MCF 10A (cell line): ENCODE data around the gene ACADL. TPM values are rescaled to one million over a fixed set of nuclear protein-coding genes. Genes with fewer than 3 reads are reported as not detected.
"Not testable (repeated sequence)": the region's sequence is repeated elsewhere in the genome, so short reads cannot be mapped to it uniquely, and the experiment has no call there.

ENCODE experiments used
- BruUV-seq: library from RNA; stranded (reverse); fragments of 400-500 nt; replicated peaks from 2 replicates; lab custom pipeline; 2021; lab: Mats Ljungman, UMichigan
- CTCF ChIA-PET: fragments of 300-600 bp; sonication (Branson Sonifier 250); formaldehyde crosslinking; extraction: SDS; loops from one replicate; lab custom pipeline; 2021; ENCODE audit warnings: antibody characterized with exemption, inconsistent platforms; lab: Yijun Ruan, JAX
- POLR2A ChIA-PET: fragments of 300-600, 350-650 bp; sonication (Branson Sonifier 250); formaldehyde crosslinking; extraction: SDS; loops from one replicate; lab custom pipeline; 2020; ENCODE audit warnings: antibody characterized with exemption, inconsistent platforms; lab: Yijun Ruan, JAX
- DNase-seq: peaks from one replicate; pipeline ENCODE4 v3.0.0-alpha.2; 2018; ENCODE audit not compliant: unreplicated experiment
- H3K27ac Mint-ChIP-seq: one replicate; pipeline ENCODE4 v1.8.0; 2022; ENCODE audit warnings: mild to moderate bottlenecking, low read depth, mixed read lengths; ENCODE audit not compliant: unreplicated experiment
- H3K27me3 Mint-ChIP-seq: one replicate; pipeline ENCODE4 v1.8.0; 2022; ENCODE audit warnings: mixed read lengths; ENCODE audit not compliant: insufficient read depth, unreplicated experiment
- H3K36me3 Mint-ChIP-seq: one replicate; pipeline ENCODE4 v1.8.0; 2022; ENCODE audit warnings: mild to moderate bottlenecking, moderate library complexity, mixed read lengths; ENCODE audit not compliant: insufficient read depth, unreplicated experiment
- H3K4me1 Mint-ChIP-seq: one replicate; pipeline ENCODE4 v1.8.0; 2022; ENCODE audit warnings: mixed read lengths; ENCODE audit not compliant: insufficient read depth, unreplicated experiment
- H3K4me3 Mint-ChIP-seq: one replicate; pipeline ENCODE4 v1.8.0; 2022; ENCODE audit warnings: mild to moderate bottlenecking, moderate library complexity, mixed read lengths; ENCODE audit not compliant: unreplicated experiment
- H3K9me3 Mint-ChIP-seq: one replicate; pipeline ENCODE4 v1.8.0; 2022; ENCODE audit warnings: mixed read lengths; ENCODE audit not compliant: unreplicated experiment
- intact Hi-C: fragments of 100-400 bp; cut with micrococcal nuclease; formaldehyde crosslinking; loops from 2 replicates; pipeline ENCODE4 v1.14.1; 2022
- total RNA-seq: library from RNA; stranded (reverse); gene quantifications from 2 replicates; pipeline ENCODE4 v1.2.3, GENCODE V29; 2022
- TF ChIP-seq, protein P1 (sequence below): fragments of 200-600 bp; IDR thresholded peaks from one replicate; pipeline ENCODE4 v1.8.0; 2022; ENCODE audit warnings: antibody characterized with exemption, mild to moderate bottlenecking; ENCODE audit not compliant: unreplicated experiment

The ACADL gene
- total RNA-seq, 1 experiment from 2014 or later: not detected

DNA sequence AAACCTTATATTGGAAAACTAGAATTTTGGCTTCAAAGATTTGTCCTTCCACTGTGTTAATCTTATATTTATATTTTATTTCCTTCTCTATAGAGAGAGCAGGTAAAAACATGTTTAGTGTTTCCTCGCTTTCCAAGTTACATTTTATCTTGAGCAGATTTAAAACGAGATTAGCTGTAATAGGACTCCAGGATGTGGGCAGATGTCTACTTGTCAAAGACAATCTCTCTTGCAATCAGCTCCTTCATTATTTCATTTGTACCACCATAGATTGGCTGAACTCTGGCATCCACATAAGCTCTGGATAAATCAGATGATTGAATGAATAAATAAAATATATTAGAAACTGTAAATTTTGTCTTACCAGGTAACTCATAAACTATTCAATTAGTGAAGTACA, 36.5 kb downstream of the ACADL start:
- no peaks in the 10 kb centered on the region for H3K4me1 Mint-ChIP-seq
- intact Hi-C loops: no loop called here
- H3K36me3 Mint-ChIP-seq: no peaks in the 10 kb centered on the region
- POLR2A ChIA-PET: interaction anchor here (0.6 to 2.7 kb wide), 4 partner anchors 13 to 656 kb away, joined by 3 to 17 read pairs (median 4); partner anchors contain the start of gene KANSL1L
- CTCF ChIA-PET: interaction anchor here (0.5 to 1.0 kb wide), 4 partner anchors 16 to 366 kb away, joined by 3 to 4 read pairs (median 4); no protein-coding TSS in a partner anchor
- H3K27ac Mint-ChIP-seq: no peak overlapping the region
- no peak overlapping the region for H3K4me3 Mint-ChIP-seq
- H3K27me3 Mint-ChIP-seq: no peaks in the 10 kb centered on the region
- no peak for DNase-seq
- TF ChIP-seq, protein P1, sequence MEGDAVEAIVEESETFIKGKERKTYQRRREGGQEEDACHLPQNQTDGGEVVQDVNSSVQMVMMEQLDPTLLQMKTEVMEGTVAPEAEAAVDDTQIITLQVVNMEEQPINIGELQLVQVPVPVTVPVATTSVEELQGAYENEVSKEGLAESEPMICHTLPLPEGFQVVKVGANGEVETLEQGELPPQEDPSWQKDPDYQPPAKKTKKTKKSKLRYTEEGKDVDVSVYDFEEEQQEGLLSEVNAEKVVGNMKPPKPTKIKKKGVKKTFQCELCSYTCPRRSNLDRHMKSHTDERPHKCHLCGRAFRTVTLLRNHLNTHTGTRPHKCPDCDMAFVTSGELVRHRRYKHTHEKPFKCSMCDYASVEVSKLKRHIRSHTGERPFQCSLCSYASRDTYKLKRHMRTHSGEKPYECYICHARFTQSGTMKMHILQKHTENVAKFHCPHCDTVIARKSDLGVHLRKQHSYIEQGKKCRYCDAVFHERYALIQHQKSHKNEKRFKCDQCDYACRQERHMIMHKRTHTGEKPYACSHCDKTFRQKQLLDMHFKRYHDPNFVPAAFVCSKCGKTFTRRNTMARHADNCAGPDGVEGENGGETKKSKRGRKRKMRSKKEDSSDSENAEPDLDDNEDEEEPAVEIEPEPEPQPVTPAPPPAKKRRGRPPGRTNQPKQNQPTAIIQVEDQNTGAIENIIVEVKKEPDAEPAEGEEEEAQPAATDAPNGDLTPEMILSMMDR: no peak
- BruUV-seq: no TSS peak
- H3K9me3 Mint-ChIP-seq: peaks cover 22% of the 10 kb centered on the region

DNA sequence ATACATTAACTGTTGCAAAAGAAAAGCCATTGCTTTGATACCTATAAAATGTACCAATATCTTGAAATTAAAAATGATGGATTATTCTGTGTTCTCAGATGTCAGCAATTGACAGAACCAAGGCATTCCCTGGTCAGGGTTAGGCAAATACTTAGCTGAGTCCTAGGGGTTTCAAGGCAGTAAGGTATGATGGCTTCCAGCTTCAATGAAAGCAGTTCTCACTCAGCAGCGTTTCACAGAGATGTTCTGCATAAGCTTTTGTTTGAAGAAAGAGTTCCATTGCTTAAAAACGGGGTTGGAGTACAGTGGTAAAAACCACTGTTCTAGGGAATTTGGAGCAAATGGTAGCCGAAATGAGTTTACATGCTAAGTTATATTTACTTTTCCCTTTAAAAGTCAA, 37.1 kb downstream of the ACADL start:
- DNase-seq: no peak
- no peak overlapping the region for H3K27ac Mint-ChIP-seq
- intact Hi-C loops: no loop called here
- no peaks in the 10 kb centered on the region for H3K4me1 Mint-ChIP-seq
- BruUV-seq: no TSS peak
- POLR2A ChIA-PET: interaction anchor here (1.3 to 2.7 kb wide), 3 partner anchors 12 to 159 kb away, joined by 3 to 17 read pairs (median 4); partner anchors contain the start of gene KANSL1L
- H3K9me3 Mint-ChIP-seq: peaks cover 28% of the 10 kb centered on the region
- CTCF ChIA-PET: interaction anchor here (0.5 to 1.4 kb wide), 2 partner anchors 11 to 365 kb away, joined by 4 to 5 read pairs; no protein-coding TSS in a partner anchor
- no peaks in the 10 kb centered on the region for H3K27me3 Mint-ChIP-seq
- TF ChIP-seq, protein P1: no peak
- H3K4me3 Mint-ChIP-seq: no peak overlapping the region
- no peaks in the 10 kb centered on the region for H3K36me3 Mint-ChIP-seq

DNA sequence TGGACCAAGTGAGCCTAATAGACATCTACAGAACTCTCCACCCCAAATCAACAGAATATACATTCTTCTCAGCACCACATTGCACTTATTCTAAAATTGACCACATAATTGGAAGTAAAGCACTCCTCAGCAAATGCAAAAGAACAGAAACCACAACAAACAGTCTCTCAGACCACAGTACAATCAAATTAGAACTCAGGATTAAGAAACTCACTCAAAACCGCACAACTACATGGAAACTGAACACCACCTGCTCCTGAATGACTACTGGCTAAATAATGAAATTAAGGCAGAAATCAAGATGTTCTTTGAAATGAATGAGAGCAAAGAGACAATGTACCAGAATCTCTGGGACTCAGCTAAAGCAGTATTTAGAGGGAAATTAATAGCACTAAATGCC, 41.3 kb downstream of the ACADL start:
- H3K27me3 Mint-ChIP-seq, BruUV-seq, intact Hi-C loops, H3K27ac Mint-ChIP-seq, H3K36me3 Mint-ChIP-seq, POLR2A ChIA-PET, H3K4me3 Mint-ChIP-seq, H3K4me1 Mint-ChIP-seq, DNase-seq: not testable (repeated sequence)
- CTCF ChIA-PET: interaction anchor here (0.6 kb wide), 1 partner anchor 271 kb away, joined by 5 read pairs; no protein-coding TSS in a partner anchor
- H3K9me3 Mint-ChIP-seq: peaks cover 30% of the 10 kb centered on the region

DNA sequence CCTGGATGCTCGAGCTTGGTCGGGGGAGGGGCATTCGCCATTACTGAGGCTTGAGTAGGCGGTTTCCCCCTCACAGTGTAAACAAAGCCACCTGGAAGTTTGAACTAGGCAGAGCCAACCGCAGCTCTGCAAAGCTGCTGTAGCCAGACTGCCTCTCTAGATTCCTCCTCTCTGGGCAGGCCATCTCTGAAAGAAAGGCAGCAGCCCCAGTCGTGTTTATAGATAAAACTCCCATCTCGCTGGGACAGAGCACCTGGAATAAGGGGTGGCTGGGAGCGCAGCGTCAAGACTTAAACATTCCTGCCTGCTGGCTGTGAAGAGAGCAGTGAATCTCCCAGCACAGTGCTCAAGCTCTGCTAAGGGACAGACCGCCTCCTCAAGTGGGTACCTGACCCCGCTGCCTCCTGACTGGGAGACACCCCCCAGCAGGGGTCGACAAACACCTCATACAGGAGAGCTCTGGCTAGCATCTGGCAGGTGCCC, 43.6 kb downstream of the ACADL start:
- ChIA-PET CTCF (interaction anchor here (0.7 to 1.6 kb wide), 4 partner anchors 9 to 51 kb away, joined by 3 read pairs; no protein-coding TSS in a partner anchor), POLR2A (interaction anchor here (1.6 to 1.9 kb wide), 2 partner anchors 9 to 11 kb away, joined by 3 to 8 read pairs; partner anchors contain the start of gene KANSL1L)
- intact Hi-C loops, H3K27me3 Mint-ChIP-seq, BruUV-seq, H3K36me3 Mint-ChIP-seq, H3K4me3 Mint-ChIP-seq, H3K4me1 Mint-ChIP-seq, DNase-seq, H3K27ac Mint-ChIP-seq: not testable (repeated sequence)
- peaks cover 30% of the 10 kb centered on the region for H3K9me3 Mint-ChIP-seq

DNA sequence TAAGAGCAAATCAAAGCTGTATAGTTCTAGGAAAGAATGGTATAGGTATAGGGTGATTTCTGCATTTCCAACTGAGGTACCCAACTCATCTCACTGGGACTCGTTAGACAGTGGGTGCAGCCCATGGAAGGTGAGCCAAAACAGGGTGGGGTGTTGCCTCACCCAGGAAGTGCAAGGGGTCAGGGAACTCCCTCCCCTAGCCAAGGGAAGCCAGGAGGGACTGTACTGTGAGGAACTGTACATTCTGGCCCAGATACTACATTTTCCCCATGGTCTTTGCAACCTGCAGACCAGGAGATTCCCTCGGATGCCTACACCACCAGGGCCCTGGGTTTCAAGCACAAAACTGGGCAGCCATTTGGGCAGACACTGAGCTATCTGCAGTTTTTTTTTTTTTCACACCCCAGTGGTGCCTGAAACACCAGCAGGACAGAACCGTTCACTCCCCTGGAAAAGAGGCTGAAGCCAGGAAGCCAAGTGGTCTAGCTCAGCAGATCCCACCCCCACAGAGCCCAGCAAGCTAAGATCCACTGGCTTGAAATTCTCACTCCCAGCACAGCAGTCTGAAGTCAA, 44.1 kb downstream of the ACADL start:
- intact Hi-C loops, DNase-seq, H3K27me3 Mint-ChIP-seq, BruUV-seq, H3K36me3 Mint-ChIP-seq, H3K27ac Mint-ChIP-seq, H3K4me1 Mint-ChIP-seq, H3K4me3 Mint-ChIP-seq: not testable (repeated sequence)
- ChIA-PET POLR2A (interaction anchor here (1.6 to 1.9 kb wide), 2 partner anchors 9 to 10 kb away, joined by 3 to 8 read pairs; partner anchors contain the start of gene KANSL1L), CTCF (interaction anchor here (1.0 to 1.6 kb wide), 4 partner anchors 9 to 15 kb away, joined by 3 to 4 read pairs (median 3); no protein-coding TSS in a partner anchor)
- H3K9me3 Mint-ChIP-seq: peaks cover 30% of the 10 kb centered on the region
